GM21576 (cell line): Measurements from ENCODE around the gene WNT9A.
"Not testable (repeated sequence)": the region's sequence is repeated elsewhere in the genome, so short reads cannot be mapped to it uniquely, and the experiment has no call there.

Experiments used
- ATAC-seq: cut with Tn5 transposase; IDR thresholded peaks from one replicate; pipeline ENCODE4 v1.9.1; 2021; ENCODE audit warnings: mild to moderate bottlenecking, moderate library complexity; ENCODE audit not compliant: unreplicated experiment

WNT9A gene

GRCh38 chr1:227889047-227889862 is 58.5 kb downstream of the WNT9A start:
- ATAC-seq, result no peak

GRCh38 chr1:227888404-227889046 is 59.2 kb downstream of the WNT9A start:
- no peak for ATAC-seq

GRCh38 chr1:227887697-227888403 is 59.9 kb downstream of the WNT9A start:
- ATAC-seq, result no peak

GRCh38 chr1:227886993-227887696 is 60.6 kb downstream of the WNT9A start:
- ATAC-seq, result no peak

GRCh38 chr1:227886503-227886961 is 61.2 kb downstream of the WNT9A start:
- ATAC-seq, result no peak

GRCh38 chr1:227885648-227886502 is 61.9 kb downstream of the WNT9A start:
- ATAC-seq, result no peak

- no peak for ATAC-seq
Observed at GRCh38 chr1:227885135-227885647, 62.5 kb downstream of the WNT9A start.

GRCh38 chr1:227884370-227885134 is 63.2 kb downstream of the WNT9A start:
- no peak for ATAC-seq

GRCh38 chr1:227883641-227884301 is 64.0 kb downstream of the WNT9A start:
- no peak for ATAC-seq

GRCh38 chr1:227883073-227883520 is 64.6 kb downstream of the WNT9A start:
- ATAC-seq, result no peak

- no peak for ATAC-seq
Observed at GRCh38 chr1:227880342-227880924, 67.3 kb downstream of the WNT9A start.

- ATAC-seq, result not testable (repeated sequence)
Observed at GRCh38 chr1:227877810-227878209, 69.9 kb downstream of the WNT9A start.

- ATAC-seq, result not testable (repeated sequence)
Observed at GRCh38 chr1:227871892-227872291, 75.8 kb downstream of the WNT9A start.

- ATAC-seq, result no peak
Observed at GRCh38 chr1:227870366-227870765, 77.4 kb downstream of the WNT9A start.

- no peak for ATAC-seq
Observed at GRCh38 chr1:227869851-227870305, 77.9 kb downstream of the WNT9A start.

GRCh38 chr1:227869279-227869842 is 78.4 kb downstream of the WNT9A start:
- no peak for ATAC-seq
